HG03066 (cell line): ENCODE measurements around the gene ACOX3.
"Not testable (repeated sequence)": the region's sequence is repeated elsewhere in the genome, so short reads cannot be mapped to it uniquely, and the experiment has no call there.

Experiments used
- ATAC-seq: cut with Tn5 transposase; IDR thresholded peaks from one replicate; pipeline ENCODE4 v1.9.1; 2021; ENCODE audit warnings: low read depth; ENCODE audit not compliant: unreplicated experiment

ACOX3 gene

GRCh38 chr4:8391071-8391470, 49.5 kb downstream of the ACOX3 start:
- no peak for ATAC-seq

- no peak for ATAC-seq
These were observed 49.9 kb downstream of the ACOX3 start for GRCh38 chr4:8390577-8390976.

GRCh38 chr4:8388528-8388870, 52.0 kb downstream of the ACOX3 start:
- no peak for ATAC-seq

GRCh38 chr4:8387615-8388527, 52.7 kb downstream of the ACOX3 start:
- ATAC-seq = no peak

GRCh38 chr4:8387194-8387593, 53.3 kb downstream of the ACOX3 start:
- no peak for ATAC-seq

GRCh38 chr4:8386731-8387130, 53.8 kb downstream of the ACOX3 start:
- no peak for ATAC-seq

- ATAC-seq = not testable (repeated sequence)
These were observed 54.4 kb downstream of the ACOX3 start for GRCh38 chr4:8386131-8386530.

GRCh38 chr4:8385611-8386010, 54.9 kb downstream of the ACOX3 start:
- ATAC-seq = no peak

GRCh38 chr4:8385106-8385505, 55.4 kb downstream of the ACOX3 start:
- no peak for ATAC-seq

- no peak for ATAC-seq
These were observed 56.0 kb downstream of the ACOX3 start for GRCh38 chr4:8384397-8385060.

GRCh38 chr4:8383451-8384160, 56.9 kb downstream of the ACOX3 start:
- ATAC-seq = no peak

- ATAC-seq = no peak
These were observed 57.5 kb downstream of the ACOX3 start for GRCh38 chr4:8383016-8383415.

- no peak for ATAC-seq
These were observed 58.5 kb downstream of the ACOX3 start for GRCh38 chr4:8381814-8382581.

GRCh38 chr4:8380511-8381415, 59.8 kb downstream of the ACOX3 start:
- ATAC-seq = no peak

GRCh38 chr4:8379771-8380170, 60.8 kb downstream of the ACOX3 start:
- no peak for ATAC-seq

- no peak for ATAC-seq
These were observed 61.2 kb downstream of the ACOX3 start for GRCh38 chr4:8379281-8379680.

GRCh38 chr4:8378776-8379175, 61.7 kb downstream of the ACOX3 start:
- ATAC-seq = no peak

- no peak for ATAC-seq
These were observed 62.3 kb downstream of the ACOX3 start for GRCh38 chr4:8378101-8378724.
